K562 (cell line): ENCODE measurements around the gene RSRC1.

ENCODE experiments used
- CREM ChIP-seq: IDR thresholded peaks from 2 replicates; pipeline ENCODE4 v1.6.1; 2014; ENCODE audit warnings: antibody characterized with exemption, low read depth
- ERF ChIP-seq: fragments of 450-650 bp; formaldehyde crosslinking; IDR thresholded peaks from 2 replicates; pipeline ENCODE4 v1.4.0; 2020; ENCODE audit warnings: mild to moderate bottlenecking, mixed read lengths
- ESRRB ChIP-seq: fragments of 250-450 bp; sonication (Bioruptor Pico); IDR thresholded peaks from 2 replicates; pipeline ENCODE4 v1.5.0; 2020; ENCODE audit warnings: mild to moderate bottlenecking, moderate library complexity, borderline replicate concordance
- FOXP1 ChIP-seq: sonication (generic); formaldehyde crosslinking; IDR thresholded peaks from 2 replicates; pipeline ENCODE4 v1.8.0; 2022; ENCODE audit warnings: mild to moderate bottlenecking, missing genetic modification reagents
- JUN ChIP-seq, 2 experiments: sonication (generic) in 1 of 2; formaldehyde crosslinking in 1 of 2; IDR thresholded peaks; 2 replicates each; pipeline versions ENCODE4 v1.6.1 to v1.8.0; 2012 to 2022; ENCODE audit warnings: borderline replicate concordance in 2 of 2, mild to moderate bottlenecking in 2 of 2, improper control_type of control experiment in 1 of 2, low read depth in 1 of 2, low read length in 1 of 2, missing genetic modification reagents in 1 of 2
- KDM1A ChIP-seq, 2 experiments: fragments of 450-650 bp; IDR thresholded peaks; 2 replicates each; pipeline ENCODE4 v1.6.1; 2016; ENCODE audit warnings: mild to moderate bottlenecking in 2 of 2
- KLF13 ChIP-seq: fragments of 450-650 bp; IDR thresholded peaks from 2 replicates; pipeline ENCODE4 v1.6.1; 2016; ENCODE audit warnings: missing genetic modification characterization, low read depth, mild to moderate bottlenecking, missing compliant biosample characterization, moderate library complexity, borderline replicate concordance
- STAG1 ChIP-seq: sonication (generic); formaldehyde crosslinking; IDR thresholded peaks from 2 replicates; pipeline ENCODE4 v1.5.0; 2020; ENCODE audit warnings: missing genetic modification reagents, borderline replicate concordance
- ZBTB11 ChIP-seq, 3 experiments: fragments of 200-800 bp in 1 of 3; fragments of 250-450 bp in 1 of 3; fragments of 450-650 bp in 1 of 3; sonication (Bioruptor Pico) in 1 of 3; sonication (Bioruptor generic) in 1 of 3; formaldehyde crosslinking in 1 of 3; IDR thresholded peaks; 2 replicates each; pipeline versions ENCODE4 v1.6.1 to v1.8.0; 2016 to 2022; ENCODE audit warnings: mild to moderate bottlenecking in 2 of 3, missing genetic modification characterization in 2 of 3, missing compliant biosample characterization in 1 of 3, moderate library complexity in 1 of 3
- ZFP30 ChIP-seq: fragments of 250-450 bp; sonication (Bioruptor Pico); IDR thresholded peaks from 2 replicates; pipeline ENCODE4 v1.8.0; 2022; ENCODE audit warnings: moderate library complexity, mild to moderate bottlenecking, inconsistent platforms, borderline replicate concordance
- ZNF263 ChIP-seq: sonication (generic); formaldehyde crosslinking; IDR thresholded peaks from 2 replicates; pipeline ENCODE4 v1.8.0; 2022; ENCODE audit warnings: mild to moderate bottlenecking, missing genetic modification reagents, borderline replicate concordance
- ZNF609 ChIP-seq: sonication (generic); formaldehyde crosslinking; IDR thresholded peaks from 2 replicates; pipeline ENCODE4 v1.8.1; 2023; ENCODE audit warnings: missing genetic modification reagents, mild to moderate bottlenecking, borderline replicate concordance
- TF ChIP-seq, protein P1 (sequence below): fragments of 450-650 bp; IDR thresholded peaks from 2 replicates; pipeline ENCODE4 v1.6.1; 2016; ENCODE audit warnings: low read depth
- TF ChIP-seq, protein P2 (sequence below), 2 experiments: fragments of 450-650 bp; IDR thresholded peaks; 2 replicates each; pipeline ENCODE4 v1.6.1; 2018; ENCODE audit warnings: mild to moderate bottlenecking in 2 of 2, low read depth in 1 of 2; ENCODE audit not compliant: partially characterized antibody in 2 of 2

- TF ChIP-seq STAG1 (no peak), ESRRB (CRISPR knock-in tag) (no peak), ERF (CRISPR knock-in tag) (no peak), JUN (IDR thresholded peaks at IDR 0.05; ENCODE audit: borderline replicate concordance, low read depth, low read length) (no peak), JUN (CRISPR knock-in tag; IDR thresholded peaks at IDR 0.05; ENCODE audit: borderline replicate concordance) (no peak), KDM1A (IDR thresholded peaks at IDR 0.05) (no peak), FOXP1 (CRISPR knock-in tag) (no peak), ZNF263 (no peak), KLF13 (tag) (no peak), ZBTB11 (CRISPR knock-in tag; IDR thresholded peaks at IDR 0.05) (no peak), CREM (no peak), ZNF609 (CRISPR knock-in tag) (no peak), ZFP30 (CRISPR knock-in tag) (no peak)
- TF ChIP-seq, protein P1, sequence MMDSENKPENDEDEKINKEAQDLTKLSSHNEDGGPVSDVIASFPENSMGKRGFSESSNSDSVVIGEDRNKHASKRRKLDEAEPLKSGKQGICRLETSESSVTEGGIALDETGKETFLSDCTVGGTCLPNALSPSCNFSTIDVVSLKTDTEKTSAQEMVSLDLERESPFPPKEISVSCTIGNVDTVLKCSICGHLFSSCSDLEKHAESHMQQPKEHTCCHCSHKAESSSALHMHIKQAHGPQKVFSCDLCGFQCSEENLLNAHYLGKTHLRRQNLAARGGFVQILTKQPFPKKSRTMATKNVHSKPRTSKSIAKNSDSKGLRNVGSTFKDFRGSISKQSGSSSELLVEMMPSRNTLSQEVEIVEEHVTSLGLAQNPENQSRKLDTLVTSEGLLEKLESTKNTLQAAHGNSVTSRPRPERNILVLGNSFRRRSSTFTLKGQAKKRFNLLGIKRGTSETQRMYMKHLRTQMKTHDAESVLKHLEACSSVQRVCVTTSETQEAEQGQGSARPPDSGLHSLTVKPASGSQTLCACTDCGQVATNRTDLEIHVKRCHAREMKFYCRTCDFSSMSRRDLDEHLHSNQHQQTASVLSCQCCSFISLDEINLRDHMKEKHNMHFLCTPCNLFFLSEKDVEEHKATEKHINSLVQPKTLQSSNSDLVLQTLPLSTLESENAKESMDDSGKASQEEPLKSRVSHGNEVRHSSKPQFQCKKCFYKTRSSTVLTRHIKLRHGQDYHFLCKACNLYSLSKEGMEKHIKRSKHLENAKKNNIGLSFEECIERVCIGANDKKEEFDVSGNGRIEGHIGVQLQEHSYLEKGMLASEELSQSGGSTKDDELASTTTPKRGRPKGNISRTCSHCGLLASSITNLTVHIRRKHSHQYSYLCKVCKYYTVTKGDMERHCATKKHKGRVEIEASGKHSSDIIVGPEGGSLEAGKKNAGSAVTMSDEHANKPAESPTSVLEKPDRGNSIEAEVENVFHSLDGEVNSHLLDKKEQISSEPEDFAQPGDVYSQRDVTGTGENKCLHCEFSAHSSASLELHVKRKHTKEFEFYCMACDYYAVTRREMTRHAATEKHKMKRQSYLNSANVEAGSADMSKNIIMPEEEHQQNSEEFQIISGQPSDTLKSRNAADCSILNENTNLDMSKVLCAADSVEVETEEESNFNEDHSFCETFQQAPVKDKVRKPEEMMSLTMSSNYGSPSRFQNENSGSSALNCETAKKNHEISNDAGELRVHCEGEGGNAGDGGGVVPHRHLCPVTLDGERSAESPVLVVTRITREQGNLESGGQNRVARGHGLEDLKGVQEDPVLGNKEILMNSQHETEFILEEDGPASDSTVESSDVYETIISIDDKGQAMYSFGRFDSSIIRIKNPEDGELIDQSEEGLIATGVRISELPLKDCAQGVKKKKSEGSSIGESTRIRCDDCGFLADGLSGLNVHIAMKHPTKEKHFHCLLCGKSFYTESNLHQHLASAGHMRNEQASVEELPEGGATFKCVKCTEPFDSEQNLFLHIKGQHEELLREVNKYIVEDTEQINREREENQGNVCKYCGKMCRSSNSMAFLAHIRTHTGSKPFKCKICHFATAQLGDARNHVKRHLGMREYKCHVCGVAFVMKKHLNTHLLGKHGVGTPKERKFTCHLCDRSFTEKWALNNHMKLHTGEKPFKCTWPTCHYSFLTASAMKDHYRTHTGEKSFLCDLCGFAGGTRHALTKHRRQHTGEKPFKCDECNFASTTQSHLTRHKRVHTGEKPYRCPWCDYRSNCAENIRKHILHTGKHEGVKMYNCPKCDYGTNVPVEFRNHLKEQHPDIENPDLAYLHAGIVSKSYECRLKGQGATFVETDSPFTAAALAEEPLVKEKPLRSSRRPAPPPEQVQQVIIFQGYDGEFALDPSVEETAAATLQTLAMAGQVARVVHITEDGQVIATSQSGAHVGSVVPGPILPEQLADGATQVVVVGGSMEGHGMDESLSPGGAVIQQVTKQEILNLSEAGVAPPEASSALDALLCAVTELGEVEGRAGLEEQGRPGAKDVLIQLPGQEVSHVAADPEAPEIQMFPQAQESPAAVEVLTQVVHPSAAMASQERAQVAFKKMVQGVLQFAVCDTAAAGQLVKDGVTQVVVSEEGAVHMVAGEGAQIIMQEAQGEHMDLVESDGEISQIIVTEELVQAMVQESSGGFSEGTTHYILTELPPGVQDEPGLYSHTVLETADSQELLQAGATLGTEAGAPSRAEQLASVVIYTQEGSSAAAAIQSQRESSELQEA, result no peak
- TF ChIP-seq, protein P2, sequence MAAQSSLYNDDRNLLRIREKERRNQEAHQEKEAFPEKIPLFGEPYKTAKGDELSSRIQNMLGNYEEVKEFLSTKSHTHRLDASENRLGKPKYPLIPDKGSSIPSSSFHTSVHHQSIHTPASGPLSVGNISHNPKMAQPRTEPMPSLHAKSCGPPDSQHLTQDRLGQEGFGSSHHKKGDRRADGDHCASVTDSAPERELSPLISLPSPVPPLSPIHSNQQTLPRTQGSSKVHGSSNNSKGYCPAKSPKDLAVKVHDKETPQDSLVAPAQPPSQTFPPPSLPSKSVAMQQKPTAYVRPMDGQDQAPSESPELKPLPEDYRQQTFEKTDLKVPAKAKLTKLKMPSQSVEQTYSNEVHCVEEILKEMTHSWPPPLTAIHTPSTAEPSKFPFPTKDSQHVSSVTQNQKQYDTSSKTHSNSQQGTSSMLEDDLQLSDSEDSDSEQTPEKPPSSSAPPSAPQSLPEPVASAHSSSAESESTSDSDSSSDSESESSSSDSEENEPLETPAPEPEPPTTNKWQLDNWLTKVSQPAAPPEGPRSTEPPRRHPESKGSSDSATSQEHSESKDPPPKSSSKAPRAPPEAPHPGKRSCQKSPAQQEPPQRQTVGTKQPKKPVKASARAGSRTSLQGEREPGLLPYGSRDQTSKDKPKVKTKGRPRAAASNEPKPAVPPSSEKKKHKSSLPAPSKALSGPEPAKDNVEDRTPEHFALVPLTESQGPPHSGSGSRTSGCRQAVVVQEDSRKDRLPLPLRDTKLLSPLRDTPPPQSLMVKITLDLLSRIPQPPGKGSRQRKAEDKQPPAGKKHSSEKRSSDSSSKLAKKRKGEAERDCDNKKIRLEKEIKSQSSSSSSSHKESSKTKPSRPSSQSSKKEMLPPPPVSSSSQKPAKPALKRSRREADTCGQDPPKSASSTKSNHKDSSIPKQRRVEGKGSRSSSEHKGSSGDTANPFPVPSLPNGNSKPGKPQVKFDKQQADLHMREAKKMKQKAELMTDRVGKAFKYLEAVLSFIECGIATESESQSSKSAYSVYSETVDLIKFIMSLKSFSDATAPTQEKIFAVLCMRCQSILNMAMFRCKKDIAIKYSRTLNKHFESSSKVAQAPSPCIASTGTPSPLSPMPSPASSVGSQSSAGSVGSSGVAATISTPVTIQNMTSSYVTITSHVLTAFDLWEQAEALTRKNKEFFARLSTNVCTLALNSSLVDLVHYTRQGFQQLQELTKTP (IDR thresholded peaks at IDR 0.05; ENCODE audit: low read depth in 1 of 2, partially characterized antibody in 2 of 2), result no peak
These were observed 110.7 kb downstream of the RSRC1 start for GRCh38 chr3:158220575-158220974.
